ENCODE results near the gene TLR5.

GRCh38 chr1:223183268-223183862 is 40.3 kb upstream of the TLR5 start:
- TF ChIP-seq POLR2A (IDR thresholded peaks at IDR 0.05) (no peak), POLR2AphosphoS5 (IDR thresholded peaks at IDR 0.05) (no peak)
